HG03139 (cell line): ENCODE data around the gene NUDT19.
"Not testable (repeated sequence)": the region's sequence is repeated elsewhere in the genome, so short reads cannot be mapped to it uniquely, and the experiment has no call there.

Experiments used
- ATAC-seq: cut with Tn5 transposase; IDR thresholded peaks from one replicate; pipeline ENCODE4 v1.9.1; 2021; ENCODE audit not compliant: unreplicated experiment

The NUDT19 gene

DNA sequence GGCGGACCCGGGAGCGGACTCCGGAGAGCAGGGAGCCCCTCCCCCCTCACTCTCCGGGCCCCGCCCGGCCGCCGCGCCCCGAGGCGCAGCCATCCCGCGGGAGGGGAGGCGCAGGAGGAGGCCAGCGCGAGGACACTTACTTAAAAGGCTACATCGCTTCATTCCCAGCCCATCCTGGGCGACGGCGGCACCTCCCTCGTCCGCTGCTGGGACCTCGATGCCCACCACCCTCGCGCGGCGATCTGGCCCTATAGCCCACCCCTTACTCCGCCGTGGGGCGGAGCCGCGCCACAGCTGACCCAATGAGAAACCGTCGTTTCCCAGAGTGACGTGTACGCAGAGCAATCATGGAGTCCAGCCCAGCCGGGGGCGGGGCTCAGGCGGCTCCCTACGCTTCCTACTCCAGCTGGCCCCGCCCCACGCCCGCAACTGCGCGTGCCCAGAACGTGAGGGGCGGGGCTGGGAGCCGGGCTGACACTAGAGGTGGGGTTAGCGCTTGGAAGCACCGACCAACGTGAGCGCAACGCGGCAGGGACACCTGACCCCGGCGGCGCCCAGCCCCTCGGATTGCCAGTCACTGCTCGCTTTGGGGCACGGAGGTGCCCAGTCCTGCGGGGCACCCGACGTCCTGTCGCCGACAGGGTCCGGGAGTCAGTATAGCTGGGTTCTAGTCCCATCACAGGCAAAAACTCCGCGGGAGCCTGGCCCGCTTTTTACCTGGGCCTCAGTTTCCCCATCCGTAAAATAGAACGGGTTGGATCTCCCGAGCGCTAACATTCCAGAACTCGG lies 16.5 kb upstream of the NUDT19 start, which contains the start of gene ANKRD27:
TSS of gene ANKRD27 (minus strand) at position 250 of the 789 bp plus-strand sequence. CDS start 16,165 bp downstream, outside the sequence.
- ATAC-seq, result peak; percentile 95

DNA sequence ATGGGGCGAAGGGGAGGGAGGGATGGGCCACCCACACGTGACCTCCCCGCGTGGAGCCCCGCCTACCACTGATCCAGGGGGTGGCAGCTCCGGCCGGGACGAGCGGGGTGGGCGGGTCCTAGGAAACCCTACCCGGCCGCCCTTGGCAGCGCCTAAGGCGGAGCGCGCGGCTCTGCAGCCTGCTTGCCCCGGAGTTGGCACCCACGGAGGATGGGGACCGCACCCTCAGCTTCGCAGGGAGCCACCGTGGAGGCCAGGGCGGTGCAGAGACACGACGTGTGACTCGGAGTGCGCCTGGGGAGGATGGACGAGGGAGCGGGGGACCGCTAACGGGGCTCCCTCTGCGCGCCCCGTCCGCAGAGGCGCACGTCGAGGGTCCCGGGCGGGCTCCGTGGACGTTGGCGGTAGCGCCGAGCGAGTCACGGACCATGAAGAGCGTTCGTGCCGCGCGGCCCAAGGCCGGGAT lies 15.9 kb upstream of the NUDT19 start, which contains the start of gene RGS9BP:
TSS of gene RGS9BP (plus strand) at position 129 of the 466 bp plus-strand sequence. CDS start 416 bp downstream, outside the sequence.
- no peak for ATAC-seq

DNA sequence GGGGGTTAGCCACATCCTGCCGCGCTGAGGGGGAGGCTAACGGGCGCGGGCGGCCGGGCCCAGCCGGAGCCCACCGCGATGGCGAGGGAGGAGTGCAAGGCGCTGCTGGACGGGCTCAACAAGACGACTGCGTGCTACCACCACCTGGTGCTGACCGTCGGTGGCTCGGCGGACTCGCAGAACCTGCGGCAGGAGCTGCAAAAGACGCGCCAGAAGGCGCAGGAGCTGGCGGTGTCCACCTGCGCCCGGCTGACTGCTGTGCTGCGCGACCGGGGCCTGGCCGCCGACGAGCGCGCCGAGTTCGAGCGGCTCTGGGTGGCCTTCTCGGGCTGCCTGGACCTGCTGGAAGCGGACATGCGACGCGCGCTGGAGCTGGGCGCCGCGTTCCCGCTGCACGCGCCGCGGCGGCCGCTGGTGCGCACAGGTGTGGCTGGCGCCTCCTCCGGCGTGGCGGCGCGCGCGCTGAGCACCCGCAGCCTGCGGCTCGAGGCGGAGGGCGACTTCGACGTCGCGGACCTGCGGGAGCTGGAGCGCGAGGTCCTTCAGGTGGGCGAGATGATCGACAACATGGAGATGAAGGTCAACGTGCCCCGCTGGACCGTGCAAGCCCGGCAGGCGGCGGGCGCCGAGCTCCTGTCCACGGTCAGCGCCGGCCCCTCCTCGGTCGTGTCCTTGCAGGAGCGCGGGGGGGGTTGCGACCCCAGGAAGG lies 15.3 kb upstream of the NUDT19 start:
- ATAC-seq, result no peak

DNA sequence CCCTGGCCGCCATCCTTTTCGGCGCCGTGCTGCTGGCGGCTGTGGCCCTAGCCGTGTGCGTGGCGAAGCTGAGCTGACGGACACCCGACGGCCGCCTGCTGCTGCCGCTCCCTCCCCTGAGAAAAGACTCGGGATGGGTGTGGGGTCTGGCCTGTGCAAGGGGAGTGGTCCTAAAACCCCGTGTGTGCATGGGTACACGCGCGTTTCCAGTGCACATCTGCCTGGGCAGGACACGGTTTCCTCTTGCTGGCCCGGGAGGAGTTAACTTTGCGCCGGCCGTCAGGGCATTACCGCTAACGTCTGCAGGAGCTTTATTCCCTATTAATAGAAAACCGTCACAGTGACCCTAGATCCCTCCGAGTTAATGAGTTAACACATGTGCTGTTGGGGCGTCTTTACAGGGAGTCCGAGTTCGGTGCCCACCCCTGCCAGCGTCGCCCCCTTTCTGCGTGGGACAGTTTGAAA lies 14.7 kb upstream of the NUDT19 start:
- no peak for ATAC-seq

- no peak for ATAC-seq
These were observed 14.0 kb upstream of the NUDT19 start for GRCh38 chr19:32677657-32678056.

DNA sequence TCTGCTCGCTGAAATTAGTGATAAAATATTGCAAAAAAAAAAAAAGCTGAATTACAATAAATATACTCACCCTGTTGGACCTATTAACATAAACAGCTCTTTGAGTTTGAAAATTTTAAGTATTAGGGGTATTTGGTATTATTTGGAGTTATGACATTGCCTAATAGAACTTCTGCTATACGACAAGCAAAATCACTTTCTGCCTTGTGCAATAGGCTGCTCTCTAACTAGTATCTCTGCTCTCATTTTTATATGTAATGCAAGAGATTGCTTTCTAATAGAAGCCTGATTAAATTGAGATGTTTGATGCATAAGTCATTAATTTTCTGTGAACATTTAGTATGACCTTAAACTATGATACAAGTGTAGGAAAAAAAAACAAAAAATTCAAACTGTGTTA lies 10.6 kb upstream of the NUDT19 start:
- ATAC-seq, result no peak

DNA sequence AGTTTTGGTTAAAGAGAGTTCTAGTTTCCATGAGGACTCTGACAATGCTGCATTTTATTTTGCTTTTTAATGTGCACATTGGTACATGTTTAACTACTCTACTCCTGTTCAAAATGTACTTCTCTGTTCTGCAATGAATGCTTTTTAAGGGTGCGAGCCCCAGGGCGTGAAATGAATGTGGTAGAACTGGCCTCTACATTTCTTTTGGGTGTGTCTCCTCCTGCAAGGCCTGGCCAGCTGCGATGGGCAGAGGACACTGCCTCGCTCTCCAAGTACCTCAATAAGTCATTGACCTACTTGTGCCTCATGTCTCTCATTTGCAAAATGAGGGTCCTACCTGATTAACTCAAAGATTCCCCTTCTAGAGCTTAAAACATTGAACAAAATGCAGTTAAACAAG lies 9.3 kb upstream of the NUDT19 start:
- no peak for ATAC-seq

- ATAC-seq, result no peak
These were observed 4.7 kb upstream of the NUDT19 start for GRCh38 chr19:32686847-32687475.

DNA sequence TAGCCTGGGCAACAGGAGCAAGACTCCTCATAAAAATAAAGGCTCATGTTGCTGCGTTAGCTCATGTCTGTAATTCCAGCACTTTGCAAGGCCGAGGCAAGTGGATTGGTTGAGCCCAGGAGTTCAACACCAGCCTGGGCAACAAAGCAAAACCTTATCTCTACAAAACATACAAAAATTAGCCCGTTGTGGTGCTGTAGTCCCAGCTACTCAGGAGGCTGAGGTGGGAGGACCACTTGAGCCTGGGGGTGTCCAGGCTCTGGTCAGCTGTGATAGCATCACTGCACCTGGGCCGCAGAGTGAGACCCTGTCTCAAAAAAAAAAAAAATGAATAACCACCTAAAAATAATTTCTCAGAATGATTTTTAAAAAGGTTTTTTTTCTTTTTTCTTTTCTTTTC lies 3.9 kb upstream of the NUDT19 start:
- ATAC-seq, result no peak

DNA sequence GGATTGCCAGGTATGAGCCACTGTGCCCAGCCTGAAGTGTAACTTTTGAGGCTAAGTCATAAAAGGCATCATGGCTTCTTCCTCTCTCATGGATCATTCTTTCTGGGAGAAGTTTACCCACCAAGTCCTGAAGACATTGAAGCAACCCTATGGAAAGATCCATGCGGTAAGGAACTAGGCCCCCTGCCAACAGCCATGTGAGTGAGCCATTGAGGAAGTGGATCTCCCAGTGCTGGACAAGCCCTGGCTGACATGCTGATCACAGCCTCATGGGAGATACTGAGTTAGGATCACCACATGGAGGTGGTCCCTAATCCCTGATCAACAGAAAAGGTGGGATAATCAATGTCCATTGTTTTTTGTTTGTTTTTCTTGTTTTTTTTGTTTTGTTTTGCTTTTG lies 3.3 kb upstream of the NUDT19 start:
- ATAC-seq, result no peak

GRCh38 chr19:32691952-32692726 lies 518 bp downstream of the NUDT19 start:
- ATAC-seq, result peak; percentile 40

GRCh38 chr19:32692727-32693061 lies 1.1 kb downstream of the NUDT19 start:
- ATAC-seq, result no peak

DNA sequence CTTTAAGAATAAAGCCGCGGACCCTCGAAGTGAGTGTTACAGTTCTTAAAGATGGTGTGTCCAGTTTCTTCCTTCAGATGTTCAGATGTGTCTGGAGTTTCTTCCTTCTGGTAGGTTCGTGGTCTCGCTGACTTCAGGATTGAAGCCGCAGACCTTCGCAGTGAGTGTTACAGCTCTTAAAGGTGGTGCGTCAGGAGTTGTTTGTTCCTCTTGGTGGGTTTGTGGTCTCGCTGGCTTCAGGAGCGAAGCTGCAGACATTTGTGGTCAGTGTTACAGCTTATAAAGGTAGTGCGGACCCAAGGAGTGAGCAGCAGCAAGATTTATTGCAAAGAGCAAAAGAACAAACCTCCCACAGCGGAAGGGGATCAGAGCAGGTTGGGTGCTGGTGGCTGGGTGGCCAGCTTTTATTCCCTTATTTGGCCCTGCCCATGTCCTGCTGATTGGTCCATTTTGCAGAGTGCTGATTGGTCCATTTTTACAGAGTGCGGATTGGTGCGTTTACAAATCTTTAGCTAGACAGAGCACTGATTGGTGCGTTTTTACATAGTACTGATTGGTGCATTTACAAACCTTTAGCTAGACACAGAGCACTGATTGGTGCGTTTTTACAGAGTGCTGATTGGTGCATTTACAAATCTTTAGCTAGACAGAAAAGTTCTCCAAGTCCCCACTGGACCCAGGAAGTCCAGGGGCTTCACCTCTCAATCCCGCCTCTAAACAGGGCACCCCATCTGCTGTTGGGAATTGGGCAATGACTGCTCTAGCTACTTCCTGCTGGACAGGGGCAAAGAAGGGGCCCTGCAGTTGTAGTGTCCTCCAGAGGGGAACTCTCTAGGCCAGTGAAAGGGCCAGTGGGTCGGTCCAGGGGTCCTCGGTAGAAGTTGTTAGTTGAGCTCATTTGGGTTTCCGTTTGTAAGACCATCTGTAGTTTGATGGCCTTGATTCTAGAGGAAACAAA lies 1.8 kb downstream of the NUDT19 start:
- not testable (repeated sequence) for ATAC-seq

DNA sequence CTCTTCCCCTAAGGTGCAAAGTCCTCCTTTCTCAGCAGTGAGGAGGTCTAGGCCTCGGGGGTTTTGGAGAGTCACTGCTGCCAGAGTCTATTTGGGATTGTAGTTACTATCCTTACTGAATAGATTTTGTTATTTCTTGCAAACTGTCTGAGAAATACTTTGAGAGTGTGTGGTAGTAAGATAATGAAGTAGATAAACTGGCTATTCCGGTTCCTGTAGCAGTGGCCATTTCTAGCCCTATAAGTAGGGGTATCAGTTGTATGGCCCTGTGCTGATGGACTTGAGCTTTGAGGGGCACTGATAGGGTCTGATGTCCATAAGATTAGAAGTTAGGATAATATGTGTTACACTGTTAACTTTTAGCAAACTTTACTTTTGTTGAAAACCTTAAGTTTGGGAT lies 2.7 kb downstream of the NUDT19 start:
- ATAC-seq, result not testable (repeated sequence)

DNA sequence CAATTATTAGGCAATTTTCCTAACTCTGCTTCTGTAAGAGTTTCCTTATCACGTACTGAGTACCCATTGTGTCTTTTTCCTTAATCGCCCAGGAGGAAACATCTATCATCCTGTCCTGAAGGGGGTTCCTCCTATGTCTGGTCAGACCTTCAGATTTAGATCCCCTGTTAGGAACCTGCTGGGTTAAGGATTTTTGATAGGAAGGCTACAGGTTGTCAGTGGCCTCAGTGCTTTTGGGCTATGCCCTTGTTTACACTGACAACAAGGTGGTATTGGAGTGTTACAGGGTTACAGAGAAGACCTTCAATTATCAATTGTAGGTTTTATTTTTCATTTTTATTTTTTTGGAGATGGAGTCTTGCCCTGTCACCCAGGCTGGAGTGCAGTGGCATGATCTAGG lies 3.2 kb downstream of the NUDT19 start:
- not testable (repeated sequence) for ATAC-seq

GRCh38 chr19:32695506-32695905 lies 3.9 kb downstream of the NUDT19 start:
- not testable (repeated sequence) for ATAC-seq

DNA sequence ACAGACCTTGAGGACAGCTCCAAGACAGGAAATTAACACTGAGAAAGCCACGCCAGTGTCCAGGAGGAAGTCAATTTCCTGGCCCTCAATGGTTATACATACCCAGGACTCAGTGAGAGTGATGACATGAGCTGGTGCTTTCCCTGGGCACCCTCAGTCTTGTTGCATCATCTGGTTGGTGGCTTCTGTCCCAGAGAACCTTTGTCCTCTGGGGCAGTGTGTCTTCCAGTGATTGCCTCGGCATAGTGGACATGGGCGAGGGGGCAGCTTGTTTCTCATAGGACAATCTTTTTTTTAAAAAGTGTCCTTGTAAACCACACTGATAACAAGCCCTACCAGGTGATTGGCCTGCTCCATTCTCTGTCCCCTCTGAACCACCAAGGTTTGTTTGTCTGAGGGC lies 5.2 kb downstream of the NUDT19 start:
- ATAC-seq, result not testable (repeated sequence)

DNA sequence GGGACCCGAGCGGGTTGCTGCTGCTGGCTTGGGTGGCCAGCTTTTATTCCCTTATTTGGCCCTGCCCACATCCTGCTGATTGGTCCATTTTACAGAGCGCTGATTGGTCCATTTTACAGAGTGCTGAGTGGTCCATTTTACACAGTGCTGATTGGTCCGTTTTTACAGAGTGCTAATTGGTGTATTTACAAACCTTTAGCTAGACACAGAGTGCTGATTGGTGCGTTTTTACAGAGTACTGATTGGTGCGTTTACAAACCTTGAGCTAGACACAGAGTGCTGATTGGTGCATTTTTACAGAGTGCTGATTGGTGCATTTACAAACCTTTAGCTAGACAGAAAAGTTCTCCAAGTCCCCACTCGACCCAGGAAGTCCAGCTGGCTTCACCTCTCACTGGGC lies 8.5 kb downstream of the NUDT19 start:
- ATAC-seq, result not testable (repeated sequence)

- ATAC-seq, result no peak
These were observed 10.4 kb downstream of the NUDT19 start for GRCh38 chr19:32702010-32702409.

GRCh38 chr19:32704006-32704405 lies 12.4 kb downstream of the NUDT19 start:
- not testable (repeated sequence) for ATAC-seq
